GM21515 (cell line): ENCODE data around the gene TGIF2.
"Not testable (repeated sequence)": the region's sequence is repeated elsewhere in the genome, so short reads cannot be mapped to it uniquely, and the experiment has no call there.

Source experiments
- ATAC-seq: cut with Tn5 transposase; IDR thresholded peaks from one replicate; pipeline ENCODE4 v1.9.1; 2021; ENCODE audit not compliant: unreplicated experiment

Gene TGIF2

GRCh38 chr20:36611625-36612024 lies 38.2 kb downstream of the TGIF2 start:
- no peak for ATAC-seq

GRCh38 chr20:36613974-36614373 lies 40.6 kb downstream of the TGIF2 start:
- no peak for ATAC-seq

- no peak for ATAC-seq
Observed at GRCh38 chr20:36614781-36615557, 41.6 kb downstream of the TGIF2 start.

GRCh38 chr20:36620917-36621316 lies 47.5 kb downstream of the TGIF2 start:
- no peak for ATAC-seq

GRCh38 chr20:36623444-36623843 lies 50.0 kb downstream of the TGIF2 start:
- ATAC-seq: no peak

- no peak for ATAC-seq
Observed at GRCh38 chr20:36624068-36624943, 50.9 kb downstream of the TGIF2 start.

- no peak for ATAC-seq
Observed at GRCh38 chr20:36624944-36625324, 51.5 kb downstream of the TGIF2 start.

GRCh38 chr20:36628076-36628475 lies 54.7 kb downstream of the TGIF2 start:
- ATAC-seq: no peak

GRCh38 chr20:36629719-36630681 lies 56.6 kb downstream of the TGIF2 start:
- no peak for ATAC-seq

GRCh38 chr20:36631646-36632045 lies 58.2 kb downstream of the TGIF2 start:
- no peak for ATAC-seq

GRCh38 chr20:36632147-36632486 lies 58.7 kb downstream of the TGIF2 start:
- no peak for ATAC-seq

- no peak for ATAC-seq
Observed at GRCh38 chr20:36632487-36633284, 59.3 kb downstream of the TGIF2 start.

- ATAC-seq: no peak
Observed at GRCh38 chr20:36633285-36633772, 59.9 kb downstream of the TGIF2 start.

- ATAC-seq: no peak
Observed at GRCh38 chr20:36634342-36634741, 60.9 kb downstream of the TGIF2 start.

- ATAC-seq: not testable (repeated sequence)
Observed at GRCh38 chr20:36638876-36639400, 65.5 kb downstream of the TGIF2 start.

- no peak for ATAC-seq
Observed at GRCh38 chr20:36641506-36641843, 68.1 kb downstream of the TGIF2 start.

GRCh38 chr20:36642136-36642535 lies 68.7 kb downstream of the TGIF2 start:
- ATAC-seq: no peak
